Trophoblast cell (in vitro differentiated cells and primary cell): Measurements from ENCODE around the gene GADD45GIP1.

ENCODE experiments used
- DNase-seq, 2 donors: peaks; one replicate each; pipeline ENCODE4 v3.0.0-alpha.2; 2016
- H2AFZ ChIP-seq: 2 replicates; pipeline ENCODE4 v1.6.1; 2013; ENCODE audit warnings: low read length, moderate library complexity, mild to moderate bottlenecking; ENCODE audit not compliant: insufficient read depth, poor library complexity
- H2AK5ac ChIP-seq: 2 replicates; pipeline ENCODE4 v1.6.1; 2013; ENCODE audit warnings: mild to moderate bottlenecking, low read length
- H2BK120ac ChIP-seq: 2 replicates; pipeline ENCODE4 v1.6.1; 2013; ENCODE audit warnings: low read length, mild to moderate bottlenecking, moderate library complexity; ENCODE audit not compliant: insufficient read depth, poor library complexity
- H2BK12ac ChIP-seq: 2 replicates; pipeline ENCODE4 v1.6.1; 2013; ENCODE audit warnings: mild to moderate bottlenecking, low read length, moderate library complexity
- H2BK5ac ChIP-seq: 2 replicates; pipeline ENCODE4 v1.6.1; 2013; ENCODE audit warnings: low read length, low read depth, moderate library complexity, mild to moderate bottlenecking; ENCODE audit not compliant: poor library complexity
- H3K14ac ChIP-seq: 2 replicates; pipeline ENCODE4 v1.6.1; 2013; ENCODE audit warnings: mild to moderate bottlenecking, low read length
- H3K18ac ChIP-seq: 2 replicates; pipeline ENCODE4 v1.6.1; 2013; ENCODE audit warnings: mild to moderate bottlenecking, low read length
- H3K23ac ChIP-seq: 2 replicates; pipeline ENCODE4 v1.6.1; 2013; ENCODE audit warnings: low read length
- H3K27ac ChIP-seq: 2 replicates; pipeline ENCODE4 v1.5.1; 2013; ENCODE audit warnings: low read depth, mild to moderate bottlenecking, inconsistent platforms, low read length, moderate library complexity
- H3K27me3 ChIP-seq: 2 replicates; pipeline ENCODE4 v1.6.1; 2013; ENCODE audit warnings: inconsistent platforms, mild to moderate bottlenecking, low read length, moderate library complexity; ENCODE audit not compliant: insufficient read depth
- H3K36me3 ChIP-seq, 2 experiments: 1 replicate in 1 of 2; 2 replicates in 1 of 2; pipeline ENCODE4 v1.6.1; 2013; ENCODE audit warnings: low read length in 2 of 2, mild to moderate bottlenecking in 2 of 2, moderate library complexity in 1 of 2; ENCODE audit not compliant: insufficient read depth in 2 of 2, control insufficient read depth in 1 of 2
- H3K4ac ChIP-seq: 2 replicates; pipeline ENCODE4 v1.6.1; 2013; ENCODE audit warnings: low read depth, mild to moderate bottlenecking, low read length, moderate library complexity
- H3K4me1 ChIP-seq, 2 experiments: 1 replicate in 1 of 2; 2 replicates in 1 of 2; pipeline ENCODE4 v1.6.1; 2013; ENCODE audit warnings: low read length in 2 of 2, mild to moderate bottlenecking in 2 of 2, moderate library complexity in 1 of 2; ENCODE audit not compliant: insufficient read depth in 2 of 2, control insufficient read depth in 1 of 2
- H3K4me2 ChIP-seq: 2 replicates; pipeline ENCODE4 v1.6.1; 2013; ENCODE audit warnings: inconsistent platforms, mild to moderate bottlenecking, low read length, moderate library complexity
- H3K4me3 ChIP-seq: 2 replicates; pipeline ENCODE4 v1.5.1; 2013; ENCODE audit warnings: mild to moderate bottlenecking, low read depth, low read length, inconsistent platforms
- H3K79me1 ChIP-seq: one replicate; pipeline ENCODE4 v1.6.1; 2013; ENCODE audit warnings: low read length
- H3K79me2 ChIP-seq: 2 replicates; pipeline ENCODE4 v1.6.1; 2013; ENCODE audit warnings: low read length, mild to moderate bottlenecking; ENCODE audit not compliant: control insufficient read depth, insufficient read depth, poor library complexity
- H3K9ac ChIP-seq: 2 replicates; pipeline ENCODE4 v1.6.1; 2013; ENCODE audit warnings: mild to moderate bottlenecking, low read length
- H3K9me3 ChIP-seq: 2 replicates; pipeline ENCODE4 v1.6.1; 2013; ENCODE audit warnings: low read depth, mild to moderate bottlenecking, control low read depth, inconsistent platforms, low read length; ENCODE audit not compliant: insufficient read depth
- H4K12ac ChIP-seq: 2 replicates; pipeline ENCODE4 v1.6.1; 2013; ENCODE audit warnings: low read depth, mild to moderate bottlenecking, low read length, moderate library complexity
- H4K8ac ChIP-seq: 2 replicates; pipeline ENCODE4 v1.6.1; 2013; ENCODE audit warnings: low read depth, mild to moderate bottlenecking, low read length, moderate library complexity
- H4K91ac ChIP-seq: one replicate; pipeline ENCODE4 v1.6.1; 2013; ENCODE audit warnings: low read depth, mild to moderate bottlenecking, low read length, moderate library complexity
- WGBS: extraction: QIAGEN DNeasy Blood & Tissue Kit; methylation state at CpG from one replicate; pipeline ENCODE4 v1.1.7; 2013; ENCODE audit warnings: missing lambda C conversion rate; ENCODE audit not compliant: insufficient read length, insufficient coverage; ENCODE audit errors: extremely low coverage; 5-methylcytosine and 5-hydroxymethylcytosine counted together

The GADD45GIP1 gene

GRCh38 chr19:12997967-12998940, 41.2 kb upstream of the GADD45GIP1 start:
- Histone ChIP-seq H3K4me2 (no peak overlapping the region), H3K4me1 (peaks cover 0 to 6% of the 10 kb centered on the region in 2 experiments), H3K27ac (no peak overlapping the region), H2BK5ac (no peak overlapping the region), H4K91ac (no peak overlapping the region), H3K9me3 (peaks cover 33% of the 10 kb centered on the region), H2AK5ac (no peak overlapping the region), H3K14ac (no peak overlapping the region), H2AFZ (no peak overlapping the region), H3K79me1 (no peaks in the 10 kb centered on the region), H4K8ac (no peak overlapping the region), H3K23ac (no peak overlapping the region), H3K79me2 (no peaks in the 10 kb centered on the region), H2BK12ac (no peak overlapping the region), H3K18ac (no peak overlapping the region), H3K9ac (no peak overlapping the region), H3K36me3 (no peaks in the 10 kb centered on the region), H3K4ac (no peak overlapping the region), H3K27me3 (peaks cover 49% of the 10 kb centered on the region), H2BK120ac (no peak overlapping the region), H3K4me3 (no peak overlapping the region), H4K12ac (no peak overlapping the region)
- no peak for DNase-seq
- no CpG with 5 or more reads among the region's 32 CpGs for WGBS

DNA sequence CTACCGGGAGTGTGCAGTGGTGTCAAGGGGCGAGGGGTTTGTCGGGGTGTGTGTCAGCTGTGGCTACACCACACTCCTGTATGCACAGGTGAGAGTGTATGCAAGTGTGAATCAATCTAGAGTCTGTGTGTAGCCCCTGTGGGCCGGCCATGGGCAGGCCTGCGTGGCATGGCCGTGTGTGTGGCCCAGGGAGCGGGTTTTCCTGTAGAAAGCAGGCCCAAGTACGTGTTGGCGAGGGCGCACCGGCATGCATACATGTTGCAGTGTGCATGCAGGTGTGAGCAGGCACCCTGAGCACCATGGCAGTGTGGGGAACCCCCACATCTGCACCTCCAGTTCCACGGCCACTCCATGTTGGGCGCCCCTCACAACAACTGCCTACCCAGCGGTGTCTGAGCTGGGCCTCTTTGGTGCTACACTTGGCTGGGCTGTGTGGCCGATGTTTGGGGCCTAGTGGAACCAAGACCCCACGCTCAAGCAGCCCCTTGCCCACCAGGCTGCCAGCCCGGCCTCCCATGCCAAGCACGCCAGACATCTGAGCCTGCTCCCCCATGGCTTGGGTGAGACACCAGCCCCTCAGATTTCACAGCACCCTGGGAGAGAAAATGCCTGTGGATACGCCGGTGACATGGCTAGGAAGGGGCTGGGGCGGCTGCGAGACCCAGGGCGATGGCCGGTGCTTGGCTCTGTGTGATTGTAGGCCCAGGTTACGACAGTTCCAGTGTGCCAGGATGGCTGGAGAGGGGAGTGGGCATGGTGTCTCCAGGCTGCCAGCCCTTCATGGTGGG, 40.4 kb upstream of the GADD45GIP1 start:
- no peak for DNase-seq
- Histone ChIP-seq H3K4me1 (peaks cover 0 to 6% of the 10 kb centered on the region in 2 experiments), H2BK12ac (no peak overlapping the region), H3K4me3 (no peak overlapping the region), H3K27me3 (peaks cover 49% of the 10 kb centered on the region), H2BK5ac (no peak overlapping the region), H4K8ac (no peak overlapping the region), H4K12ac (no peak overlapping the region), H3K4ac (no peak overlapping the region), H3K27ac (no peak overlapping the region), H2AK5ac (no peak overlapping the region), H3K23ac (no peak overlapping the region), H3K14ac (no peak overlapping the region), H3K9me3 (peaks cover 32% of the 10 kb centered on the region), H3K18ac (no peak overlapping the region), H3K4me2 (no peak overlapping the region), H2AFZ (no peak overlapping the region), H4K91ac (no peak overlapping the region), H3K79me1 (no peaks in the 10 kb centered on the region), H3K9ac (no peak overlapping the region), H3K79me2 (no peaks in the 10 kb centered on the region), H2BK120ac (no peak overlapping the region), H3K36me3 (no peaks in the 10 kb centered on the region)
- WGBS: no CpG with 5 or more reads among the region's 25 CpGs

- no peak overlapping the region for H2BK12ac ChIP-seq
- H3K9ac ChIP-seq: no peak overlapping the region
- H3K9me3 ChIP-seq: peaks cover 31% of the 10 kb centered on the region
- H4K12ac ChIP-seq: no peak overlapping the region
- H3K27ac ChIP-seq: no peak overlapping the region
- H3K4me1 ChIP-seq: peaks cover 0 to 6% of the 10 kb centered on the region in 2 experiments
- no peak overlapping the region for H4K91ac ChIP-seq
- no peak overlapping the region for H4K8ac ChIP-seq
- WGBS: no CpG with 5 or more reads among the region's 52 CpGs
- peak in 1 of 2 donors; percentile 10 for DNase-seq
- H3K14ac ChIP-seq: no peak overlapping the region
- H3K4me3 ChIP-seq: no peak overlapping the region
- H2AK5ac ChIP-seq: no peak overlapping the region
- H3K4ac ChIP-seq: no peak overlapping the region
- no peak overlapping the region for H3K18ac ChIP-seq
- H3K79me1 ChIP-seq: no peaks in the 10 kb centered on the region
- no peaks in the 10 kb centered on the region for H3K79me2 ChIP-seq
- H3K27me3 ChIP-seq: peaks cover 50% of the 10 kb centered on the region
- no peak overlapping the region for H2BK120ac ChIP-seq
- no peaks in the 10 kb centered on the region for H3K36me3 ChIP-seq
- no peak overlapping the region for H2AFZ ChIP-seq
- H2BK5ac ChIP-seq: no peak overlapping the region
- no peak overlapping the region for H3K23ac ChIP-seq
- H3K4me2 ChIP-seq: no peak overlapping the region
These were observed 39.5 kb upstream of the GADD45GIP1 start for GRCh38 chr19:12996406-12997094.
